HG02981 (cell line): ENCODE results near the gene MSH3.
A peak's percentile ranks its signal among the peaks of the same experiment; 100 is the strongest.
"Not testable (repeated sequence)": the region's sequence is repeated elsewhere in the genome, so short reads cannot be mapped to it uniquely, and the experiment has no call there.

Experiments
- ATAC-seq: cut with Tn5 transposase; IDR thresholded peaks from one replicate; pipeline ENCODE4 v1.9.1; 2021; ENCODE audit warnings: mild to moderate bottlenecking, moderate library complexity; ENCODE audit not compliant: unreplicated experiment

MSH3 gene

GRCh38 chr5:80837679-80838078, 183.2 kb downstream of the MSH3 start:
- ATAC-seq: peak; percentile 94

- not testable (repeated sequence) for ATAC-seq
Measured at GRCh38 chr5:80841026-80841797, 186.8 kb downstream of the MSH3 start.

DNA sequence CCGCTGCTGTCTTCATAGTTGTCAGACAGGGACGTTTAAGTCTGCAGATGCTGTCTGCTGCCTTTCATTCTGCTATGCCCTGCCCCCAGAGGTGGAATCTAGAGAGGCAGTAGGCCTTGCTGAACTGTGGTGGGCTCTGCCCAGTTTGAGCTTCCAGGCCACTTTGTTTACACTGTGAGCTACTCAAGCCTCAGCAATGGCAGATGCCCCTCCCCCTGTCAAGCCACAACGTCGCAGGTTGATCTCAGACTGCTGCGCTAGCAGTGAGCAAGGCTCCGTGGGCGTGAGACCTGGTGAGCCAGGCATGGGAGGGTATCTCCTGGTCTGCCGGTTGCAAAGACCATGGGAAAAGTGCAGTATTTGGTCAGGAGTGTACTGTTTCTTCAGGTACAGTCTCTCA, 192.0 kb downstream of the MSH3 start:
- ATAC-seq: not testable (repeated sequence)

GRCh38 chr5:80850168-80850567, 195.7 kb downstream of the MSH3 start:
- not testable (repeated sequence) for ATAC-seq

DNA sequence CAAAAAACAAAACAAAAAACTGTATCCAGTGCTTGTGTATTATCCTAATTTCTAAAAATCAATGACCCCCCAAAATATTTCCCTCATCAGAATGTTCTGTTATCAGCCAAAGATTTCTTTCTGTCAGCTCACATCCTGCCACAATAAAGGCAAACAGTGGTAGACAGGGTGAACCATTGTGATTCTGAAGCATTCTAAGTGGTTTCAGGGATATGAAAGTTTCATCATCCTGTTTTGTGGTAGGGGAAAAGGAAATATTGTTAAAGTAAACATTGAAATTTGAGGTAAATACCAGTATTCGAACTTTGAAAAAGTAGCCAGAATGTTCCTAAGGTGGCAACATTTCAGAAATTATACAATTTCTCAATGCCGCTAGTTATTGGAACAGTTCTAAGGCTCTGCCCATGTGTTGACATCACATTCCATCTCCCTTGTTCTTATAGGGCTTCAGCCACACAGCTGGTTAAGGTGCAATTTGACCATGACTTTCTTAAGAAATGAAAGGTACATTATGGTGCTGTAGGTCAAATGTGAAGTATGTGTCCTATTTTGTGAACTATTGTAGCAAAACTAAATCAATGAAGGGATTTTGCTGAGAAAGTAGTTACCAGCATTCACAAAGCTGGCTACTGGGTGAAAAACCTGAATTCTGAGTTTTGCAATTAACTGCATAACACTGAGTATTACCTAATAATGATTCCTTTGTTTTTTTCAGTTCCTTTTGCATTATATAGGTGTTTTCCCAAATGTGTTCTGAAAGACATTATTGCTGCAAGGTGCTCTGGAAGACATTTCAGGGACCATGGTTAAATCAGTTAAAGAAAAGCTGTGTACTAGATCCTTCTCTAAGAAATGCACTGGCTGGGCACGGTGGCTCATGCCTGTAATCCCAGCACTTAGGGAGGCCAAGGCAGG, 198.1 kb downstream of the MSH3 start:
- ATAC-seq: no peak

DNA sequence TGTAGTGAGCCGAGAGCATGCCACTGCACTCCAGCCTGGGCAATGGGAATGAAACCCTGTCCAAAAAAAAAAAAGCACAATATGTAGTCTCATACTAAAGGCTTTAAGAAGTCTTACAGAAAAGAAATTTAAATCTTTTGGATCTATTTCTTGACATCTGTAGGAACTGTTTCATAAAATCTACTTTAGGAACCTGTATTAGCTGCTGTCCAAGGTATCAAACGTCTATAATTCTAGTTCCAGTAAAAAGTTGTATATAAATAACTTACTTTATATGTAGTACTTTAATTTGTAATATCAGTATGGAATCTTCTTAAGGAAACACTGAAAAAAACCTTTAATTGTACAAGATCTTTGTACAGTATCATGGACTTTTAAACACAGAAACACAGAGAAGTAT, 199.0 kb downstream of the MSH3 start:
- ATAC-seq: no peak

DNA sequence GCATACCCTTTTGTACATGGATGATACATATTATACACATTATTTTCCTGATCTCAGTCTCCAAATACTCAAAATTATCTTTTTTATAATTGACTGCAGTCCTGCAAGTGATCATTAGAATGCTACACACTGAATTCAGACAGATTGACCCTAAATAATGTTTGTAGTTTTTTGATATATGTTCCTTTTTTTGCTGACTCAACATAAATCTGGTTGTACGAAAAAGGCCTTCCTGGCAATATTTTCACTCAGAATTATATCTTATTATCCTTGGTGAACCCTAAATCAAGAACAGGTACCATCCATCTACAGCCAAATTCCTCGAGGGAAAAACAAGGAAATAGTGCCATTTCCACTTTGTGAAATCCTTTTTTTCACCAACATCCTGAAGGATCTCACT, 200.1 kb downstream of the MSH3 start:
- ATAC-seq: no peak

GRCh38 chr5:80860924-80861613, 206.6 kb downstream of the MSH3 start:
- no peak for ATAC-seq

- no peak for ATAC-seq
Measured at GRCh38 chr5:80863708-80864107, 209.3 kb downstream of the MSH3 start.

DNA sequence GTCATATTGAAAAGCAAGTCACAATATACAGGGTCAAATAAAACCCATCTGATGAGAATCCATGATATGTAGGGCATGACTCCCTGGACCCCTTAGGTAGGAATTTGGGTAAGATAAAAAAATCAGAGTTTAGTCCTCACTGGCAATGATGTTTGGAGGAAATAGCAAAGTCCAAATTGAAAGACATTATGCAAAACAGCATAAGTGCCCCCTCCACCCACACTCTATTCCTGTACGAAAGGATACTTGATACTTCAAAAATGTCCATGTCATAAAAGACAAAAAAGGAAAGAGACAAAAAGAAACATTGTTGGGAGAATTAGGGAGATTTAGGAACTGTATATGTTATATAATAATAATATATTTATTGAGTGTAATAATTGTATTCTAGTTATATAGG, 209.7 kb downstream of the MSH3 start:
- no peak for ATAC-seq

DNA sequence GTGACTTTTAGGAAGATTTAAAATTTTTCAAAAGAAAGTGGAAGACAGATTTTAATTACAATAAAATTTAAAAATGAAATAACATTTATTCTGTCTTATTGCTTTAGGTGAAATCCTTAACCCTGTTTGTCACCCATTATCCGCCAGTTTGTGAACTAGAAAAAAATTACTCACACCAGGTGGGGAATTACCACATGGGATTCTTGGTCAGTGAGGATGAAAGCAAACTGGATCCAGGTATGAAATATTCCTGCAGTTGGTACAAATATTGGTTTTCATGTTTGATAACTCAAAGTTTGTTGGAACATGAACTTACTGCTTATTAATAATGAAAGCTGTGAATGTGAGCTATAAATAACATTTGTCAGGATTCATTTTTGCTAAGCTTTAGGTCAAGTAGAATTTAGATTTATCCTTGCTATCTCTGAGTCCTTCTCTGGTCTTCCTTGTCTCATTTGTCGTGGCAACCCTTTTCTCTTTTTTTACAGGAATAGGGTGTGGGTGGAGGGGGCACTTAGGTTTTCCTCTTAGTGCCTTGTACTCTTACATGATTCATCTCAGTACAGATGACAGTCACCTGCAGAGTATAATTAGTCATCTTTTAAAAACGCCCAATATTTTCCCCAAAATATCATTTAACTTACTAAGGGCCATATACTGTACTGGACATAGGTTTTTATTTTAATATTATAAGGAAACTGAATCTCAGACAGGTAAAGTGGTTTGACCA, 210.4 kb downstream of the MSH3 start:
- no peak for ATAC-seq

- no peak for ATAC-seq
Measured at GRCh38 chr5:80865551-80865950, 211.1 kb downstream of the MSH3 start.

DNA sequence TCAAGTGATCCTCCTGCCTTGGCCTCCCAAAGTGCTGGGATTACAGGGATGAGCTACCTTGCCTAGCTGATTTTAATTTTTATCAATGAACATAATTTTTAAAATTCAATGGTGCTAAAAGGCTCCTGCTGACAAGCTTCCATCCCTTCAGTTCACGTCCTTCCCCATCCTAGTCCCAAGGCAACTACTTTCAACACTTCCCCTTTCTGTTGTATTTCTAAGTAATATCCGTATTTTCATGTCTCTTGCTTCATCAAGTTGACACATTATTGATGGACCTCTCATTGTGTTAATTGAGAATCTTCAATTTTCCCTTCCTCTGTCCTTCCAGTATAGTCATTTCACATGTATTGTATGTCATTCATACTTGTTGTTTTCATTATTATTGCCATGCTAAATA, 211.9 kb downstream of the MSH3 start:
- ATAC-seq: no peak

DNA sequence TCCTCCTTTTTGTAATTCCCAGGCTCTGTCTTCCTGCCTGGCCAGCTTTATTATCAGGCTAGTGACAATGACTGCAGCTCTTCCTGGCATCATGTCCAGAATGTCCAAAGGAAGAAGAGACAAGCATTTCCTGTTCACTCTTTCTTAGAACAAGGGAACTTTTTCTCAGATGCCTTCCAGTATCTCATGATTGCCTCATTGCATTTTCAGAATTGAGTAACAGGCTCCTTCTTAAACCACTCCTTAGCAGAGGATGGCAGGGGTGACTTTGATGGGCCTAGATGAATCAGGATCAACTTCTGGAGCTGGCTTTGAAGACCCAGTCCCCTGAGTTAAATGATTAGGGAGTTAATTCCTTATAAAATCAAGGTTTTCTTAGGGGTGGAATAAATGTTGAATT, 212.8 kb downstream of the MSH3 start:
- ATAC-seq: no peak

DNA sequence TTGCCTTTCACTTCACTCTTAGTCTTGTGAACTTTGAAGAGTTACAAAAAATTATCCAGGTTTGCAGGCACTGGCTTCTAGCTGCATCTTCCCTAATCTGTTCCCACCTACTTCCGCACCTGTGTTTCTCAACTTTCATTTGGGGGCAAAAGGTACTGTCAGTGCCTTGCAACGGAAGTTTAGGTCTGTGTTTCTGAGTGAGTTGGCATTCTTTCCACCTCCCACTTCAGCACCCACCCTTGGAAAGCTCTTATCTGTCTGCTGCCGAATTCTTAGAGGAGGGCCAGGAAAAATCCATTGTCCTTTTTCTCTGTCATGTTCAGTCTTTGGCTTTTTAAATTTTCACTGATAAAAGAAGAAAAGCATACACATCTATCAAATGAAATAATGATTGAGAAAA, 216.0 kb downstream of the MSH3 start:
- ATAC-seq: no peak

DNA sequence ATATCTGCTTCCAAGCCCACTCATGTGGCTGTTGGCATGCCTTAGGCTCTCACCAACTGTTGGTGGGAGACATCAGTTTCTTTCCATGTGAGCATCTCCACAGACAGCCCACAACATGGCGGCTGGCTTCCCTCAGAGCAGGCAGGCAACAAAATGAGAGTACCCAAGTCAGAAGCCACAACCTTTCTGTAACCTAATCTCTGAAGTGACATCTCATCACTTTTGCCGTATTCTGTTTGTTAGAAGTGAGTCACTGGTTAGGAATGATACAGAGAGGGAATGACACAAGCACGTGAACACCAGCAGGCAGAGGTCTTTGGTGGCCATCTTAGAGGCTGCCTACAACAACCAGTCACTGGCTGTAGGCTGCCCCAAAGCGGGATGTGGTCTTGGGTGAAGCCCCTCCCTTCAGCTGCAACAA, 217.1 kb downstream of the MSH3 start:
- no peak for ATAC-seq

- no peak for ATAC-seq
Measured at GRCh38 chr5:80874162-80874561, 219.7 kb downstream of the MSH3 start.

DNA sequence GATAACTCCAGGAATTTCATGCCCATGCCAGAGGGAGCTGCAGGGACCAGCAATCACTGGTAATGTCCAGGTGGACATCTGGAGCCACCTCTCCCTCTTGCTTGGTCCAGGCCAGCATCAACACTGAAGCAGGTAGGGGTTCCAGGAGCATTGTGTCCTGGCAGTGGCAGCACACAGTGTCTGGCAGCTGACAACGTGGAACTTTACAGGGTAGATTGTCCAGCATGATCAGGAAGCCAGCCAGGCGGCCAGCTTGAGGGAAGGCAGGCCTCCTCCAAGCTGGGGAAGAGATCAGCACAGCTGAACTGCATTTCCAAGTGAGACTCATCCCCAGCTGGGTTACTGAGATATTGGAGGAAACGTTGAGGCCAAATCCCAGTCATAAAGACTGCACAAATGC, 223.1 kb downstream of the MSH3 start:
- no peak for ATAC-seq

- no peak for ATAC-seq
Measured at GRCh38 chr5:80881726-80882125, 227.3 kb downstream of the MSH3 start.

- not testable (repeated sequence) for ATAC-seq
Measured at GRCh38 chr5:80883390-80883789, 228.9 kb downstream of the MSH3 start.
